Brain microvascular endothelial cell (primary cell): ENCODE data around the gene PEX10.

ENCODE experiments used
- DNase-seq: peaks from one replicate; pipeline ENCODE4 v3.0.0-alpha.2; 2020
- H3K27ac ChIP-seq: fragments of 250-450 bp; sonication (Bioruptor Pico); 2 replicates; pipeline ENCODE4 v1.5.1; 2020; ENCODE audit warnings: mild to moderate bottlenecking, moderate library complexity
- H3K27me3 ChIP-seq: fragments of 250-450 bp; sonication (Bioruptor Pico); replicated peaks from 2 replicates; pipeline ENCODE4 v1.5.1; 2020; ENCODE audit warnings: mild to moderate bottlenecking
- H3K36me3 ChIP-seq: fragments of 250-450 bp; sonication (Bioruptor Pico); replicated peaks from 2 replicates; pipeline ENCODE4 v1.5.1; 2020; ENCODE audit warnings: mild to moderate bottlenecking
- H3K4me3 ChIP-seq: 2 replicates; pipeline ENCODE4 v1.5.1; 2011; ENCODE audit warnings: low read depth, mild to moderate bottlenecking, control low read depth, low read length, moderate library complexity
- in situ Hi-C: cut with HindIII; loops from 2 replicates; pipeline ENCODE4 v1.10.0; 2017; ENCODE audit warnings: low sequenced_read_pairs, low pct_ligation_motif_present
- TF ChIP-seq, protein P1 (sequence below): IDR thresholded peaks from 2 replicates; pipeline ENCODE4 v1.5.1; 2011; ENCODE audit warnings: low read depth, mild to moderate bottlenecking, moderate library complexity, low read length, control low read depth, inconsistent platforms; ENCODE audit errors: missing control alignments

PEX10 gene

DNA sequence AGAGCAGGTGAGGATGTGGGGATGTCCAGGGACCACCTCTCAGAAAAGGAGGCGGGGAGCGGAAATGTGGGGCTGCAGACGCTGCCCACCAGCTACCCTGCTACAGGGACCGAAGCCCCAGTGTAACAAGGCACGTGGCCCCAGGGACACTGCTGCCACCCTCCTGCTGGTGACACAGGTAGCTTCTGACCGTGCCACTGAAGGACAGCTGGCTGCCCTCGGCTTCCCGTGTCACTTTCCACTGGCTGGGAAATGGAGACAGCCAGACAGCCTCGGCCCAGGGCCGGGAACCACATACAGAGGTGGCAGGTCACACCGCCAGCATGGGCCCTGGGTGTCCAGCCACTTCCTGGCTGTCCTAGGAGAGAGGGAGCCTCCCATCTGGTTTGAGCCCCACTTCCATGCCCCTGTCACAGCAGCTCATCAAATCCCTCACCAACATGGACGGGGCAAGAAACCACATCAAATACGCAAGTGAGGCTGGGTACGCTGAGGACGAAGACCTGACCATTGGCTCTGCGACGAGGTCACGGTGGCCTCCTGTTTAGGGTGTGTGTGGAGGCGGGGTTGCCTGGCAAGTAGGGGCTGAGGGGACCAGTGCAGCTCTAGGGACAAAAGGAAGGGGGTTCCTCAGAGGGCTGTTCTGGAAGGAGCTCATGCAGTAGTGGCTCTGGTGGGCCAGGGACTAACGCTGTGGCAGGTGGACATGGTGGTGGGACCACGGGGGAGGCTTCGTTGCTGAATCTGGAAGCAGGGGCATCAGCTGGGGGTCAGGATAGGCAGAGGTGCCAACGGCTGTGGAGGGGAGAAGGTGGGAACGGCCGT, 5.0 kb downstream of the PEX10 start:
- no peak overlapping the region for H3K4me3 ChIP-seq
- H3K36me3 ChIP-seq, result peaks cover 28% of the 10 kb centered on the region
- DNase-seq, result no peak
- H3K27ac ChIP-seq, result no peak overlapping the region
- no peaks in the 10 kb centered on the region for H3K27me3 ChIP-seq
- TF ChIP-seq, protein P1, sequence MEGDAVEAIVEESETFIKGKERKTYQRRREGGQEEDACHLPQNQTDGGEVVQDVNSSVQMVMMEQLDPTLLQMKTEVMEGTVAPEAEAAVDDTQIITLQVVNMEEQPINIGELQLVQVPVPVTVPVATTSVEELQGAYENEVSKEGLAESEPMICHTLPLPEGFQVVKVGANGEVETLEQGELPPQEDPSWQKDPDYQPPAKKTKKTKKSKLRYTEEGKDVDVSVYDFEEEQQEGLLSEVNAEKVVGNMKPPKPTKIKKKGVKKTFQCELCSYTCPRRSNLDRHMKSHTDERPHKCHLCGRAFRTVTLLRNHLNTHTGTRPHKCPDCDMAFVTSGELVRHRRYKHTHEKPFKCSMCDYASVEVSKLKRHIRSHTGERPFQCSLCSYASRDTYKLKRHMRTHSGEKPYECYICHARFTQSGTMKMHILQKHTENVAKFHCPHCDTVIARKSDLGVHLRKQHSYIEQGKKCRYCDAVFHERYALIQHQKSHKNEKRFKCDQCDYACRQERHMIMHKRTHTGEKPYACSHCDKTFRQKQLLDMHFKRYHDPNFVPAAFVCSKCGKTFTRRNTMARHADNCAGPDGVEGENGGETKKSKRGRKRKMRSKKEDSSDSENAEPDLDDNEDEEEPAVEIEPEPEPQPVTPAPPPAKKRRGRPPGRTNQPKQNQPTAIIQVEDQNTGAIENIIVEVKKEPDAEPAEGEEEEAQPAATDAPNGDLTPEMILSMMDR, result no peak
- in situ Hi-C loops, result loop anchor here (25.0 kb wide), 1 partner anchor 105 kb away; no protein-coding TSS in a partner anchor

DNA sequence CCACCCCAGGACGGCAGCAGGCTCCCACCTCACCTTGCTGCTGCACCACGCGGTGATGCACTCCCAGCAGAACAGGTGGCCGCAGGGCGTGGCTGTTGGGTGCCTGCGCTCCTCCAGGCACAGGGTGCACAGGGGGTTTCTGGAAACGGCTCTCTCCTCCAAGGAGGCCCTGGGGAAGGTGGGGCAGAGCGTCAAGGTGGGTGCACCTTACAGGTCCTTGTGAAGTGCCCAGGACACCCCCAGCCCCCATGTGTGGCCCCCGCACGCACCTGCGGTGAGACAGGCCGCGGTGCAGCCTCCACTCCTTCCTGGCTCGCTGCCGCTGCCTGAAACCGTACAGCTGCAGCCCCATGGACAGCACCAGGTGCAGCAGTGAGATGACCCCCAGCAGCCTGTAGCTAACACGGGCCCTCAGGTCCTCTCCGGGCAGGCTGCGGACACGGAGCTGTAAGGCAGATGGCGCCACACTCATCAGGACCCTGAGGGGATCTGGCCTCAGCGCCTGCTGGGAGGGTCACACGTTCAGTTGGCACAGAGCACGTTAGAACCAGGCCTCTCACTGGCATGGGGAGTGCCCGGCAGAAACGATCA, 5.8 kb downstream of the PEX10 start:
- peak overlapping the region; percentile 43 for H3K27ac ChIP-seq
- H3K27me3 ChIP-seq, result no peaks in the 10 kb centered on the region
- H3K36me3 ChIP-seq, result peaks cover 37% of the 10 kb centered on the region
- in situ Hi-C loops, result loop anchor here (25.0 kb wide), 1 partner anchor 106 kb away; no protein-coding TSS in a partner anchor
- TF ChIP-seq, protein P1, result peak; percentile 46
- H3K4me3 ChIP-seq, result no peak overlapping the region
- no peak for DNase-seq

DNA sequence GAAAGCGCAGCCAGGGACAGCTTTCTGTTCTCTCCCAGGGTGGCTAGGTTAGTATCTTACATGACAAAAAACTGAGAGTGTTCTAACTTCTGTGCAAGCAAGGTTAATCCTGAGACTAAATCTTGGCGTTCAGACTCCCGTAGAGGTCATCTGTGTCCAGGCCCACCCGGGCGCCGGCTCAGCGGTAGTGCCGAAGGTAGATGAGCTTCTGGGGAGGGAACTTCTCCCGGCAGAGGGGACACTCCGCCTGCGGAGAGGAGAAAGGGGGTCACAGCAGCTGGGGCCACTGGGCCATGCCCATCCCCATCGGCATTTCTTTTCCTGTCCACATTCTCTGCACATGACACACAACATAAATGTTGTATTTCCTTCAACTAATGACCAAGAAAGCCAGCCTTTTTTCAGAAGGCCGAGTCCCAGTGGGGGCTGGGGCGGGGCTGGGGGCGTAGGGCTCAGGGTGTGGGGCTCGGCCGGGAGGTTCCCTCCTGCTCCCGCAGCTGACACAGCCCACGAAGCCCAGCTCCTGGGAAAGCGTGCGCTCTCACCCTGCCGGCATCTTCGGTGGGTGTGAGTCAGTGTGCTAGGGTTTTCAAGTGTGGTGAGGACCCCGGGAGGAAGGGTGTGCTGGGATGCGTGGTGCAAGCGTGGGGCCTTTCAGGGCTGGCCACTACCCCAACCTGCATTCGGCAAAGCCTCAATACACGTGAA, 6.6 kb downstream of the PEX10 start:
- Histone ChIP-seq H3K27me3 (no peaks in the 10 kb centered on the region), H3K4me3 (no peak overlapping the region), H3K36me3 (peaks cover 40% of the 10 kb centered on the region), H3K27ac (peak overlapping the region; percentile 43)
- DNase-seq, result peak; percentile 45
- TF ChIP-seq, protein P1, result no peak
- in situ Hi-C loops, result loop anchor here (25.0 kb wide), 1 partner anchor 107 kb away; no protein-coding TSS in a partner anchor

DNA sequence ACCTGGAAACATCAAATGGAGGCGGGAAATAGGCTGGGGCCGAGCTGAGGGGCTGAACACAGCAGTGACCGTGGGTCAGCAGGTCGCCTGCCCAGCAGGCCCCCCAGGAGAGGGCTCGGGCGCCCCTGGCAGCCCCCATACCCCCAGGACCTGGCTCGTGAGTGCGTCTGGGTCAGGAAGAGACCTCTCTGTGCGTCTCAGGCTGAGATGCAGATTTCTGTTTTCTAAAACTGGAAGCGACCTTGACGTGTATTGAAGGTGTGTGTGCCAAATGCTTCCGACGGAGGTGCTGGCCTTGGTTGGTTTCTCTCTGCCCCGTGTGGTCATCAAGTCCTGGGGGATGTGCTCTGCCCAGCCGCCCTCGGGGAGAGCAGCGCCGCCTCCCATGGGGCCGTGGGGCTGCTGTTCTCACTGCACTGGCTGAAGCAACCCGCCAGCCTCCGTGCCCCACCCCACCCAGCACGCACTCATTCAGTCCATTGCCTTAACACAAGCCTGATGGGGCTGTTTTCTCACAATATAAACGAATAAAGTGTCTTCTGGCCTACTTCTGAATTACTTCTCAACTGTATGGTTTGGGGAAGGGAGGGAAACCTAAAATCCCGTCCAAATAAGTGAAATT, 7.4 kb downstream of the PEX10 start:
- peak; percentile 33 for DNase-seq
- peaks cover 48% of the 10 kb centered on the region for H3K36me3 ChIP-seq
- H3K27ac ChIP-seq, result peak overlapping the region; percentile 34
- TF ChIP-seq, protein P1, result no peak
- H3K27me3 ChIP-seq, result no peaks in the 10 kb centered on the region
- in situ Hi-C loops, result loop anchor here (25.0 kb wide), 1 partner anchor 107 kb away; no protein-coding TSS in a partner anchor
- no peak overlapping the region for H3K4me3 ChIP-seq

DNA sequence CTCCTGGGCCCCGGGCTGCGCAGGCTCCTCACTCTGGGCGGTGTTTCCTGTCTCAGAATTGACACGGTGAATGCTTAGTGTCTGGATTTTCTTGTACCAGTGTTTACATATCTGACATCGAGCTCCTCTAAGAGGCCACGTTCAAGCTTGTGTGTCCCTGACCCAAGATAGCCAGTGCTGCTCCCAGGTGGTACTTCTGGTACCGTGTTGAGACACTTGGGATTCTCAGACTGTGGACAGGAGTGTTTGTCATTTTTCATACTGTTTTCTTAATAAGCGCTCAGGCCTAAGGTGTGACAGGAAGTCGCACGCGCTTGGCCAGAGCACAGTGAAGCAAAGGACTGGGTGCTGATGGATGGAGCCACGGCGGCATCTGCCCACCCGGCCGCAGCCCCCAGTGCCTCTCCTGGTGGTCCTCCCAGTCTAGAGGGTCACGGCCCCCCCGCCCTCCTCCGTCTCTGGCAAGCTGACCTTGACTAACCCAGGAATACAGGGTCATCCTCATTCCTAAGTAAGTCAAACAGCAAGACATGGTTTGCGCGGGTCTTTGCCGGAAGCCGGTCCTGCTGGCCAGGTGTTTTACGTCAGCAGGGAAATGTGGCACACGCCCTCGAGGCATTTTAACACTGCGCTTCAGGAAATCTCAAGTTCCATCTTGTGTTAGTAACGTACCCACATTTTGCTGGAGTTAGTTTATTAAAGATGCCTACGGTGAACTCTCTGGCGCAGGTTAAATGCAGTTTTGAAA, 8.0 kb downstream of the PEX10 start:
- peaks cover 53% of the 10 kb centered on the region for H3K36me3 ChIP-seq
- H3K27me3 ChIP-seq, result no peaks in the 10 kb centered on the region
- in situ Hi-C loops, result loop anchor here (25.0 kb wide), 1 partner anchor 108 kb away; no protein-coding TSS in a partner anchor
- H3K4me3 ChIP-seq, result no peak overlapping the region
- no peak for DNase-seq
- no peak overlapping the region for H3K27ac ChIP-seq
- TF ChIP-seq, protein P1, result no peak
